Measurements from ENCODE around the gene XPA. TPM values are rescaled to one million over a fixed set of nuclear protein-coding genes. Genes with fewer than 3 reads are reported as not detected.

The XPA gene
- total and polyA plus RNA-seq, 10 of the 15 experiments (the other 5 are each of a cell fraction or from before 2014, with no cell fraction given) = 6.2 to 19.9 (median 12.3) TPM

DNA sequence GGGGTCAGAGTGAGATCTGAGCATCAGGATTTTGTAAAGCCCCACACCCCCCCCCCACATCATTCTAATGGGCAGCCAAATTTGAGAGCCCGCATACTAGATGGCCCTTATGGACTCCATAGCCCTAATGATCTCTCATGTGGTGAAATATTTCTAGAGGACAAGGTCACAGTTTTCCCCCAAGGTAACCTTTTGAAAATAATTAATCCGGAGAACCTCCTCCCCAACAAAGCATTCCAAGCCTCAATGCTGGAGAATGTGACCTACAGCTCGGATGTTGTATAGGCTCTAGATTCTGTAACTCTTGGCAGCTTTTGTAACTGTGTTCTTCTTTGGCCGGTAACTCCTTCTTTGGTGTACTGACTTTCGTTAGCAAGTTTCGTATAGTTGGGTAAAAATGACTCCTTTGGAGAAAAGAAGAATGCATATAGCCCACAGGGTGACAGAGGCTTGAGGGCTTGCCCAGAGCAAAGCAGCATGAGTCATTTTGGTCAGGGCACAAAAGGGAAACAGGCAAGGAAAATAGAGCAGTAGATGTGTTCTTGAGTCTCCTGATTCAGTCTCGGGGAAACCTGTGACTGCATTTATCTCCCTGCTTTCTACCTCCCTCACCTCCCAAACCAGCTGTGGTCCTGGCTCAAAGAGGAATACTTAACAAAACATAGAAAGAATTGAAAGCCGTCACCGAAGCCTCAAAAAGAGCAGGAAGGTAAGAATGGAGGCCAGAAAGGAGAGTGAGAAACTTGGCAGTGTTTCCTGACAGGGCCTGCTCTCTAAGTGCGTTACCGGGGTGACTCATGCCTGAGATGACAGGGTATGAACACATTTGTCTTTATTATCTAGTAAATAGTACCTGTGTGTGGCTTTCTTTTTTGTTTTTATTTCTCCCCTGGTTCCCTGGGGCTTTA, 6.6 kb upstream of the XPA start (continued):
- TF ChIP-seq, protein P1, sequence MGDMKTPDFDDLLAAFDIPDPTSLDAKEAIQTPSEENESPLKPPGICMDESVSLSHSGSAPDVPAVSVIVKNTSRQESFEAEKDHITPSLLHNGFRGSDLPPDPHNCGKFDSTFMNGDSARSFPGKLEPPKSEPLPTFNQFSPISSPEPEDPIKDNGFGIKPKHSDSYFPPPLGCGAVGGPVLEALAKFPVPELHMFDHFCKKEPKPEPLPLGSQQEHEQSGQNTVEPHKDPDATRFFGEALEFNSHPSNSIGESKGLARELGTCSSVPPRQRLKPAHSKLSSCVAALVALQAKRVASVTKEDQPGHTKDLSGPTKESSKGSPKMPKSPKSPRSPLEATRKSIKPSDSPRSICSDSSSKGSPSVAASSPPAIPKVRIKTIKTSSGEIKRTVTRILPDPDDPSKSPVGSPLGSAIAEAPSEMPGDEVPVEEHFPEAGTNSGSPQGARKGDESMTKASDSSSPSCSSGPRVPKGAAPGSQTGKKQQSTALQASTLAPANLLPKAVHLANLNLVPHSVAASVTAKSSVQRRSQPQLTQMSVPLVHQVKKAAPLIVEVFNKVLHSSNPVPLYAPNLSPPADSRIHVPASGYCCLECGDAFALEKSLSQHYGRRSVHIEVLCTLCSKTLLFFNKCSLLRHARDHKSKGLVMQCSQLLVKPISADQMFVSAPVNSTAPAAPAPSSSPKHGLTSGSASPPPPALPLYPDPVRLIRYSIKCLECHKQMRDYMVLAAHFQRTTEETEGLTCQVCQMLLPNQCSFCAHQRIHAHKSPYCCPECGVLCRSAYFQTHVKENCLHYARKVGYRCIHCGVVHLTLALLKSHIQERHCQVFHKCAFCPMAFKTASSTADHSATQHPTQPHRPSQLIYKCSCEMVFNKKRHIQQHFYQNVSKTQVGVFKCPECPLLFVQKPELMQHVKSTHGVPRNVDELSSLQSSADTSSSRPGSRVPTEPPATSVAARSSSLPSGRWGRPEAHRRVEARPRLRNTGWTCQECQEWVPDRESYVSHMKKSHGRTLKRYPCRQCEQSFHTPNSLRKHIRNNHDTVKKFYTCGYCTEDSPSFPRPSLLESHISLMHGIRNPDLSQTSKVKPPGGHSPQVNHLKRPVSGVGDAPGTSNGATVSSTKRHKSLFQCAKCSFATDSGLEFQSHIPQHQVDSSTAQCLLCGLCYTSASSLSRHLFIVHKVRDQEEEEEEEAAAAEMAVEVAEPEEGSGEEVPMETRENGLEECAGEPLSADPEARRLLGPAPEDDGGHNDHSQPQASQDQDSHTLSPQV (IDR thresholded peaks at IDR 0.05) = no peak
- no peak for TF ChIP-seq KDM1A (IDR thresholded peaks at IDR 0.05; ENCODE audit: borderline replicate concordance)
- TF ChIP-seq STAT1 (conservative IDR thresholded peaks at IDR 0.05) = no peak
- no peak for TF ChIP-seq HCFC1 (IDR thresholded peaks at IDR 0.05; ENCODE audit: low read length)
- TF ChIP-seq FOXK2 (IDR thresholded peaks at IDR 0.05) = no peak
- TF ChIP-seq MTA2 (IDR thresholded peaks at IDR 0.05; ENCODE audit: low read depth) = peak; percentile 80
- TF ChIP-seq, protein P2, sequence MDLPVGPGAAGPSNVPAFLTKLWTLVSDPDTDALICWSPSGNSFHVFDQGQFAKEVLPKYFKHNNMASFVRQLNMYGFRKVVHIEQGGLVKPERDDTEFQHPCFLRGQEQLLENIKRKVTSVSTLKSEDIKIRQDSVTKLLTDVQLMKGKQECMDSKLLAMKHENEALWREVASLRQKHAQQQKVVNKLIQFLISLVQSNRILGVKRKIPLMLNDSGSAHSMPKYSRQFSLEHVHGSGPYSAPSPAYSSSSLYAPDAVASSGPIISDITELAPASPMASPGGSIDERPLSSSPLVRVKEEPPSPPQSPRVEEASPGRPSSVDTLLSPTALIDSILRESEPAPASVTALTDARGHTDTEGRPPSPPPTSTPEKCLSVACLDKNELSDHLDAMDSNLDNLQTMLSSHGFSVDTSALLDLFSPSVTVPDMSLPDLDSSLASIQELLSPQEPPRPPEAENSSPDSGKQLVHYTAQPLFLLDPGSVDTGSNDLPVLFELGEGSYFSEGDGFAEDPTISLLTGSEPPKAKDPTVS (IDR thresholded peaks at IDR 0.05; ENCODE audit: low read depth, low read length) = no peak
- no peak for TF ChIP-seq POLR2AphosphoS2 (IDR thresholded peaks at IDR 0.05; ENCODE audit: low read depth, low read length)
- TF ChIP-seq NR2C2 (IDR thresholded peaks at IDR 0.05; ENCODE audit: borderline replicate concordance, control insufficient read depth, insufficient read length, low read depth) = no peak
- no peak for TF ChIP-seq ZNF622 (IDR thresholded peaks at IDR 0.05)
- no peak for TF ChIP-seq POU2F2 (IDR thresholded peaks at IDR 0.05; ENCODE audit: borderline replicate concordance, low read depth, low read length)
- TF ChIP-seq, protein P3, sequence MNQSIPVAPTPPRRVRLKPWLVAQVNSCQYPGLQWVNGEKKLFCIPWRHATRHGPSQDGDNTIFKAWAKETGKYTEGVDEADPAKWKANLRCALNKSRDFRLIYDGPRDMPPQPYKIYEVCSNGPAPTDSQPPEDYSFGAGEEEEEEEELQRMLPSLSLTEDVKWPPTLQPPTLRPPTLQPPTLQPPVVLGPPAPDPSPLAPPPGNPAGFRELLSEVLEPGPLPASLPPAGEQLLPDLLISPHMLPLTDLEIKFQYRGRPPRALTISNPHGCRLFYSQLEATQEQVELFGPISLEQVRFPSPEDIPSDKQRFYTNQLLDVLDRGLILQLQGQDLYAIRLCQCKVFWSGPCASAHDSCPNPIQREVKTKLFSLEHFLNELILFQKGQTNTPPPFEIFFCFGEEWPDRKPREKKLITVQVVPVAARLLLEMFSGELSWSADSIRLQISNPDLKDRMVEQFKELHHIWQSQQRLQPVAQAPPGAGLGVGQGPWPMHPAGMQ (IDR thresholded peaks at IDR 0.05; ENCODE audit: borderline replicate concordance) = no peak
- TF ChIP-seq, protein P4, sequence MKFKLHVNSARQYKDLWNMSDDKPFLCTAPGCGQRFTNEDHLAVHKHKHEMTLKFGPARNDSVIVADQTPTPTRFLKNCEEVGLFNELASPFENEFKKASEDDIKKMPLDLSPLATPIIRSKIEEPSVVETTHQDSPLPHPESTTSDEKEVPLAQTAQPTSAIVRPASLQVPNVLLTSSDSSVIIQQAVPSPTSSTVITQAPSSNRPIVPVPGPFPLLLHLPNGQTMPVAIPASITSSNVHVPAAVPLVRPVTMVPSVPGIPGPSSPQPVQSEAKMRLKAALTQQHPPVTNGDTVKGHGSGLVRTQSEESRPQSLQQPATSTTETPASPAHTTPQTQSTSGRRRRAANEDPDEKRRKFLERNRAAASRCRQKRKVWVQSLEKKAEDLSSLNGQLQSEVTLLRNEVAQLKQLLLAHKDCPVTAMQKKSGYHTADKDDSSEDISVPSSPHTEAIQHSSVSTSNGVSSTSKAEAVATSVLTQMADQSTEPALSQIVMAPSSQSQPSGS (IDR thresholded peaks at IDR 0.05; ENCODE audit: low read length) = no peak
- no peak for TF ChIP-seq YBX1 (IDR thresholded peaks at IDR 0.05)
- TF ChIP-seq IRF4 (IDR thresholded peaks at IDR 0.05; ENCODE audit: low read depth, low read length) = no peak
- no peak for TF ChIP-seq PML (IDR thresholded peaks at IDR 0.05; ENCODE audit: low read length)
- TF ChIP-seq, protein P5, sequence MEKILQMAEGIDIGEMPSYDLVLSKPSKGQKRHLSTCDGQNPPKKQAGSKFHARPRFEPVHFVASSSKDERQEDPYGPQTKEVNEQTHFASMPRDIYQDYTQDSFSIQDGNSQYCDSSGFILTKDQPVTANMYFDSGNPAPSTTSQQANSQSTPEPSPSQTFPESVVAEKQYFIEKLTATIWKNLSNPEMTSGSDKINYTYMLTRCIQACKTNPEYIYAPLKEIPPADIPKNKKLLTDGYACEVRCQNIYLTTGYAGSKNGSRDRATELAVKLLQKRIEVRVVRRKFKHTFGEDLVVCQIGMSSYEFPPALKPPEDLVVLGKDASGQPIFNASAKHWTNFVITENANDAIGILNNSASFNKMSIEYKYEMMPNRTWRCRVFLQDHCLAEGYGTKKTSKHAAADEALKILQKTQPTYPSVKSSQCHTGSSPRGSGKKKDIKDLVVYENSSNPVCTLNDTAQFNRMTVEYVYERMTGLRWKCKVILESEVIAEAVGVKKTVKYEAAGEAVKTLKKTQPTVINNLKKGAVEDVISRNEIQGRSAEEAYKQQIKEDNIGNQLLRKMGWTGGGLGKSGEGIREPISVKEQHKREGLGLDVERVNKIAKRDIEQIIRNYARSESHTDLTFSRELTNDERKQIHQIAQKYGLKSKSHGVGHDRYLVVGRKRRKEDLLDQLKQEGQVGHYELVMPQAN (conservative IDR thresholded peaks at IDR 0.05) = no peak

Measured in GM12878 (cell line).